Mucosa of rectum (tissue), 2 donors: ENCODE data around the gene AGFG2.

ENCODE experiments used
- H3K27ac ChIP-seq, 2 donors: one replicate each; pipeline ENCODE4 v1.7.0; 2013; ENCODE audit warnings: inconsistent platforms in 2 of 2, low read depth in 2 of 2, low read length in 2 of 2
- H3K27me3 ChIP-seq, 2 donors: one replicate each; pipeline ENCODE4 v1.7.0; 2013; ENCODE audit warnings: low read length in 2 of 2; ENCODE audit not compliant: control insufficient read depth in 2 of 2, insufficient read depth in 2 of 2
- H3K36me3 ChIP-seq, 2 donors: one replicate each; pipeline ENCODE4 v1.7.0; 2013; ENCODE audit warnings: low read length in 2 of 2; ENCODE audit not compliant: control insufficient read depth in 2 of 2, insufficient read depth in 2 of 2
- H3K4me1 ChIP-seq, 2 donors: one replicate each; pipeline ENCODE4 v1.7.0; 2013; ENCODE audit warnings: low read length in 2 of 2, mild to moderate bottlenecking in 1 of 2; ENCODE audit not compliant: control insufficient read depth in 2 of 2, insufficient read depth in 2 of 2
- H3K4me3 ChIP-seq, 2 donors: one replicate each; pipeline ENCODE4 v1.7.0; 2013; ENCODE audit warnings: low read length in 2 of 2
- H3K9ac ChIP-seq, 2 donors: one replicate each; pipeline ENCODE4 v1.7.0; 2013; ENCODE audit warnings: low read length in 2 of 2, low read depth in 1 of 2, mild to moderate bottlenecking in 1 of 2
- H3K9me3 ChIP-seq, 2 donors: one replicate each; pipeline ENCODE4 v1.7.0; 2013; ENCODE audit warnings: low read length in 2 of 2; ENCODE audit not compliant: control insufficient read depth in 2 of 2
- donor health status: healthy.
- donor health status: Normal muscosa, but diverticular disease.

AGFG2 gene

GRCh38 chr7:100576384-100576993 lies 37.5 kb downstream of the AGFG2 start:
- no peaks in the 10 kb centered on the region for H3K27me3 ChIP-seq
- H3K9me3 ChIP-seq, result no peaks in the 10 kb centered on the region
- no peak overlapping the region for H3K9ac ChIP-seq
- no peak overlapping the region for H3K4me3 ChIP-seq
- H3K4me1 ChIP-seq, result no peaks in the 10 kb centered on the region
- peaks cover 53 to 56% of the 10 kb centered on the region in 2 donors for H3K36me3 ChIP-seq
- no peak overlapping the region for H3K27ac ChIP-seq

- Histone ChIP-seq H3K4me3 (no peak overlapping the region), H3K9ac (no peak overlapping the region), H3K27me3 (no peaks in the 10 kb centered on the region), H3K27ac (no peak overlapping the region), H3K36me3 (peaks cover 59 to 62% of the 10 kb centered on the region in 2 donors), H3K4me1 (no peaks in the 10 kb centered on the region), H3K9me3 (no peaks in the 10 kb centered on the region)
These were observed 38.1 kb downstream of the AGFG2 start for GRCh38 chr7:100577103-100577502.

DNA sequence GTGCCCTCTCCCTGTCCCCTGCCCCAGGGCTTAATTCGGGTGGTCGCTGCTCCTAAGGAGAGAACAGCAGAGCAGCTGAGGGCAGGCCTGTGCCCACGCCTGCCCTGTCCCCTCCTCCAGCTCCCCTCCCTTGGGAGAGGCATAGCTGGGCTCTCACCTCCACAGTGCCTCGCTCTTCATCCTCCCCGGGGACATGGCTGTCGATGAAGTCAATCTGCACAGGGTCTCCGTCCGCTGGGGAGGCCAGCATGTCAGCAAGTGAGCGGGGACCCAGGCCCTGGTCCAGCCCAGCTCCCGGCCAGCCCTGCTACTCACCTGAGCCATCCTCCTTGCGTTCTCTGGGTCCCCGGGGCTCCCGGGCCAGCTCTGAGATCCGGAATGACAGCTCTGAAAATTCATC lies 38.5 kb downstream of the AGFG2 start:
- Histone ChIP-seq H3K27me3 (no peaks in the 10 kb centered on the region), H3K27ac (no peak overlapping the region), H3K36me3 (peaks cover 63 to 66% of the 10 kb centered on the region in 2 donors), H3K4me3 (no peak overlapping the region), H3K9me3 (no peaks in the 10 kb centered on the region), H3K9ac (no peak overlapping the region), H3K4me1 (peaks cover 0 to 3% of the 10 kb centered on the region in 2 donors)

DNA sequence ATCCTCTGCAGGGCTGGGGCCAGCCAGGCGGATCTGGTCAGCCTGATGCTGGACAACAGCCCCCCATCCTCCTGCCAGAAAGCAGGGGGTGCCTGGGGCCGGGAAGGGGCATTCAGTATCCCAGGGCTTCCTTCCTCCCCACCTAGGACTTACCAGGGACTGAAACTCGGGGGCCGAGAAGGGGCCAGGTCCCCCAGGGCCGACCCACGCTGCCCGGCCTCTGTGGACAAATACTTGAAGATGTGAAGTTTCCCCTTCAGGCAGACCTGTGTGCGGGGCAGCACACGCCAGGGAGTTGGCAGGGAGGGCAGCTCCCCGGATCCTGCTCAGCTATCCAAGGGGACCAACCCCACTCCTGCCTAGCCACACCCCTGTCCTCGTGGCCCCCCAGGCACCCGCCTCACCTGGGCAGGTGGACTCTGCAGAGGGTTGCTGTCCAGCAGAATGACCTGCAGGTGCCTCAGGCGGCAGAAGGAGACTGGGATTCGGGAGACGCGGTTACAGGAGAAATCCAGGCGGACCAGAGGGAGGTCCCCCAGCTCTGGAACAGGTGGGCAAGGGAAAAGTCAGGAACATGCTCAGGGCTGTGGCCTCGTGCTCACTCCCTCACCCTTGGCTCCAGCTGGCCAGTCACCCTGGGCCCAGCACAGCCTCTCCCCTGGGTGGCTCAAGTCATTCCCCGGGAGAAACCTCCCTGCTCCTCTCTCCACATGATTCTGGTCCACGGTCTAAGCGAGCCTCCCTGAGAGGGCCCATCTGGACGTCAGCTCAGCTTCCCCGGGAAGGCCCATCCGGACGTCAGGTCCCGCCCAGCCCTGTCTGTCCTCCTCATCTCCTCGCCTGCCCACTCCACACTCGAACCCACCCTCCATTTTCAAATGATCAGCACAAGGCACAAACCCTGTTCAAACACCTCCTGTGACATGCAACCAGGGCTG lies 39.5 kb downstream of the AGFG2 start:
- no peaks in the 10 kb centered on the region for H3K9me3 ChIP-seq
- H3K36me3 ChIP-seq, result peaks cover 64 to 67% of the 10 kb centered on the region in 2 donors
- H3K9ac ChIP-seq, result no peak overlapping the region
- no peak overlapping the region for H3K4me3 ChIP-seq
- peaks cover 6 to 13% of the 10 kb centered on the region in 2 donors for H3K4me1 ChIP-seq
- no peaks in the 10 kb centered on the region for H3K27me3 ChIP-seq
- H3K27ac ChIP-seq, result no peak overlapping the region

- H3K27me3 ChIP-seq, result no peaks in the 10 kb centered on the region
- H3K4me3 ChIP-seq, result no peak overlapping the region
- H3K36me3 ChIP-seq, result peaks cover 56 to 59% of the 10 kb centered on the region in 2 donors
- H3K27ac ChIP-seq, result no peak overlapping the region
- H3K4me1 ChIP-seq, result peaks cover 21 to 26% of the 10 kb centered on the region in 2 donors
- no peak overlapping the region for H3K9ac ChIP-seq
- no peaks in the 10 kb centered on the region for H3K9me3 ChIP-seq
These were observed 41.7 kb downstream of the AGFG2 start for GRCh38 chr7:100580466-100581283.

GRCh38 chr7:100582041-100582579 lies 43.1 kb downstream of the AGFG2 start:
- no peak overlapping the region for H3K4me3 ChIP-seq

GRCh38 chr7:100582650-100583049 lies 43.6 kb downstream of the AGFG2 start:
- Histone ChIP-seq H3K9me3 (no peaks in the 10 kb centered on the region), H3K4me1 (peaks cover 21 to 30% of the 10 kb centered on the region in 2 donors), H3K4me3 (no peak overlapping the region), H3K27me3 (no peaks in the 10 kb centered on the region), H3K9ac (peak overlapping the region in 1 of 2 donors; percentile 32), H3K27ac (peak overlapping the region in 1 of 2 donors; percentile 99), H3K36me3 (peaks cover 44 to 45% of the 10 kb centered on the region in 2 donors)

More at GRCh38 chr7:100582041-100582579, 43.1 kb downstream of the AGFG2 start:
- Histone ChIP-seq H3K36me3 (peaks cover 45 to 48% of the 10 kb centered on the region in 2 donors), H3K9me3 (no peaks in the 10 kb centered on the region), H3K27ac (no peak overlapping the region), H3K9ac (no peak overlapping the region), H3K27me3 (no peaks in the 10 kb centered on the region), H3K4me1 (peaks cover 21 to 29% of the 10 kb centered on the region in 2 donors)

- Histone ChIP-seq H3K27me3 (no peaks in the 10 kb centered on the region), H3K36me3 (peaks cover 37 to 38% of the 10 kb centered on the region in 2 donors), H3K9ac (peak overlapping the region; percentile 26 to 54), H3K27ac (peak overlapping the region; percentile 99), H3K9me3 (no peaks in the 10 kb centered on the region), H3K4me3 (peak overlapping the region; percentile 34 to 71), H3K4me1 (peaks cover 21 to 30% of the 10 kb centered on the region in 2 donors)
These were observed 44.4 kb downstream of the AGFG2 start for GRCh38 chr7:100583132-100584053.
